GM23248 (cell line): Measurements from ENCODE around the gene TBCC.

Experiments used
- EZH2 ChIP-seq: fragments of 200-600 bp; sonication (generic); IDR thresholded peaks from 2 replicates; pipeline ENCODE4 v1.6.1; 2018; ENCODE audit warnings: antibody characterized with exemption, mild to moderate bottlenecking; ENCODE audit not compliant: insufficient read depth, poor library complexity, severe bottlenecking
- EZH2phosphoT487 ChIP-seq: fragments of 200-600 bp; sonication (generic); IDR thresholded peaks from 2 replicates; pipeline ENCODE4 v1.6.1; 2018; ENCODE audit warnings: antibody characterized with exemption, moderate library complexity, mild to moderate bottlenecking, low read depth; ENCODE audit not compliant: insufficient read depth

GRCh38 chr6:42786525-42786985, 40.7 kb upstream of the TBCC start:
- no peak for TF ChIP-seq EZH2
- TF ChIP-seq EZH2phosphoT487 = no peak
